ENCODE measurements around the gene ASPSCR1.
A peak's percentile ranks its signal among the peaks of the same experiment; 100 is the strongest.
"Not testable (repeated sequence)": the region's sequence is repeated elsewhere in the genome, so short reads cannot be mapped to it uniquely, and the experiment has no call there.

The ASPSCR1 gene

DNA sequence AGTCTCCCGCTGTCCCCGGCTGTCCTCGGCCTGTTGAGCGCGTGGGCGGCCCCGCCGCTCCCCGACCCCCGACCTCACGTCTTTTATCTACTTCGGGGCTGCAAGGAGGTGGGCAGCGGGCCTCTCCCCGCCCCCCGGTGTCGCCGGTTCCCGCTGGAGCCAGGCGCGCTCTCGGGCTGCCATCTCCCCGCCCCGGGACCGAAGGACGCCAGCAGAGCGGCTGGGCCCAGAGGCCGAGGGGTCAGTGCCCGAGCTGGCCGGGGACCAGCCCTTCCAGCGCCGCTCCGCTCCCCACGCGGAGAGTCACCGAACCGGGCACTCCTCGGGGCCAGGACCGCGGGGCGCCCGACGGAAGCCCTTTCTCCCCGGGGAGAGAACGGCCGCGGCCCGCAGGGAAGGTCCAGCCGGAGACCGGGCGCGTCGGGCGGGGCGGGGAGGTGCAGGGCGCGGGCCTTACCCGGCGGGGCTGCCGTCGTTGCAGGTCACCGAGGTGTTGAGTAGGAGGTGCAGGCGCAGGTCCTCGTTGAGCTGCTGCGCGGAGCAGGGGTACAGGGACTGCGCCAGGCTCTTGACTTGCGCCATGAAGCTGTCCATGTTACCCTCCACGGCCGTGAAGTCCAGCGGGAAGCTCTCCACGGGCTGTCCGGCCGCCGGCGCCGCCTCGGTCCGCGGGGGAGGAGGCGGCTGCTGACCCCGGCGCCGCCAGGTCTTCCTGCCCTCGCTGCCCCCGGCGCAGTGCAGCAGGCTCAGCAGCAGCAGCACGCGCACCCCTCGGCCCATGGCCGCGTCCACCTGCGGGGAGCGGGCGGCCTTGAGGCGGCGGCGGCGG is 17.1 kb upstream of the ASPSCR1 start:
- no peak for DNase-seq (ENCODE audit: low read depth)

- no peak for DNase-seq (ENCODE audit: low read depth)
Measured at GRCh38 chr17:81961087-81961511, 16.3 kb upstream of the ASPSCR1 start, which contains the start of gene NOTUM. Gene NOTUM (minus strand): TSS chr17:81961187. CDS start chr17:81960909, 278 bp downstream.

GRCh38 chr17:81961521-81962498 is 15.6 kb upstream of the ASPSCR1 start:
- no peak for DNase-seq (ENCODE audit: low read depth)

DNA sequence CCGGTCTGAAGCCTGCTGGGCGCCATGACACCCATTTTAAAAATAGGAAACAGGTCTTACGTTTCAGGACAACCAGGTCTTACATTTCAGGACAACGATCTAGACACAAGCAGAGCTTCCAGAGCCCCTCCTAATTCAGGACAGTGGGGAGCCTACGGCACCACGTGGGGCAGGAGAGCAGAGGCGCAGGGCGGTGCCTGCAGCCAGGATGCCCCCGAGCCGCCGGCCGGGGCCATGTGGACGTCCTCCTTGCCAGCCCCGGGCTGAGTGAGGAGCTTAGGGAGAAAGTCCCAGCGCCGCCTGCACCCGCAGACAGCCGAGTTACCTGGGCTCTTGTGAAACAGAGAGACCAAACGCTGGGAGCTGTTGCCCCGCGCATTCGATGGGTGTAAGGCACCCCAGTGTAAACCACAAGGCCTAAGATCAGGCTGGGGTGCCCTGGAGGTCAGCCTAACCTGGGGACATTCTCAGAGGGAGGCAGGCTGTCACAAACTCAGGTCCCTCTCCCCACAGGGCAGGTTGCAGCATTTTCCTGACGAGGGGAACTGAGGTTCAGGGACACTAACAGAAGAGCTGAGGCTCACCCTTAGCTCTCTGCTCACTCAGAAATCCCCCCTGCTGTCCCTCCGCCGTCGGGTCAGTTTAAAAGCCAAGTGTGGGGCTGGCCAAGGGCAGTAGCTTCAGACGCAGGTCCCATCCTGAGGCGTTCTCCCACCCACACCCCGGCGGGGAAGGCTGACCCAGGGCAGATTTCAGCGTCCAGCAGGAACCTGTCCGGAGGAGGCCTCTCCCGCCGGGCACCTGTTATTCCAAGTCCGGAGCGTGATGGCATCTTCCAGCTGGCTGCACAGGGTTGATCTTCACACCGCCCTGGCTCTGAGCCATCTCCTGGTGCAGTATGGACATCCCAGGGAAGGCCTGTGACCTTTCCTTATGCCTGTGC is 14.7 kb upstream of the ASPSCR1 start:
- no peak for DNase-seq (ENCODE audit: low read depth)

- no peak for DNase-seq (ENCODE audit: low read depth)
Measured at GRCh38 chr17:81964081-81964849, 13.2 kb upstream of the ASPSCR1 start.

DNA sequence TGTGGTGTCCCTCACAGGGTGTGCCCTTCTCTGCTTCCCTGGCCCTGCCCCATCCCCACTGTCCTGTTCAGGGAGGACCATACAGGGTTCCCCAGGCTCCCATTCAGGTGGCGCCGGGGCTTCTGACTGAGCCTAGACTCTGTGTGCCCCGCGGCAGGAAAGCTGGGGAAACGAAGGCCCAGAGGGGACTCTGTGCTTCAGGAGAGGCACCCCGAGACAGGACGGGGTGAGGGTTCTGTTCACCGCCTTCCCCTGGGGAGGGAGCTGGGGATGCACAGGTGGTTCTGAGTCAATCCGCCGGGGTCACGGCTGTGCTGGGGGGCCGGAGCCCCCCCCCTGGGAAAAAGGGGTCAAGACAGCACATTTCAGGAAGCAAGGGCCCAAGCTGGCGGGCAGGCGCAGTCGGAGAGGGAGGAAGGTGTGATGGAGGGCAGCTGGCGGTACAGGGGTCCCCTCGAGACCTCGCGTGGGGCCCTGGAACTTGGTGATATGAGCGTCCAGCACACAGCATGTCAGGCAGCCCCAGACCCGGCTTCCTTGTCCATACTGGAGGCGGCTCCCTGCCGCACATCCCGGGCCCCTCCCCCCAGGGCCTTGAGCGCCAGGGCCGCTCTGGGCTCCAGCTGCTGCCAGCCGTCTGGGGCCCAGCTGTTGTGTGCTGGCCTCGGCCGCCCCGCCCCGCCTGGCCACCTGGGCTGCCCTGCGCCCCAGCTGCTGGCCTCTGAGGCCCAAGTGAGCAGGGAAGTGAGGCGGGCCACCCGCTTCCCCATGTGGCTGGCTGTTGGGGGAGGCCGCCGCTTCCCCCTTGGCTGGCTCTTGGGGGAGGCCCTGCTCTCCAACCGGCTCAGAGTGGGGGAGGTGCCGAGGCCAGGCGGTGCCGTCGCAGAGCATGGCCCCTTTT is 10.8 kb upstream of the ASPSCR1 start:
- DNase-seq (ENCODE audit: low read depth): no peak

GRCh38 chr17:81967244-81967532 is 10.2 kb upstream of the ASPSCR1 start:
- DNase-seq (ENCODE audit: low read depth): no peak

- DNase-seq (ENCODE audit: low read depth): peak; percentile 61
Measured at GRCh38 chr17:81967533-81968395, 9.7 kb upstream of the ASPSCR1 start.

GRCh38 chr17:81968396-81968745 is 9.1 kb upstream of the ASPSCR1 start:
- DNase-seq (ENCODE audit: low read depth): no peak

DNA sequence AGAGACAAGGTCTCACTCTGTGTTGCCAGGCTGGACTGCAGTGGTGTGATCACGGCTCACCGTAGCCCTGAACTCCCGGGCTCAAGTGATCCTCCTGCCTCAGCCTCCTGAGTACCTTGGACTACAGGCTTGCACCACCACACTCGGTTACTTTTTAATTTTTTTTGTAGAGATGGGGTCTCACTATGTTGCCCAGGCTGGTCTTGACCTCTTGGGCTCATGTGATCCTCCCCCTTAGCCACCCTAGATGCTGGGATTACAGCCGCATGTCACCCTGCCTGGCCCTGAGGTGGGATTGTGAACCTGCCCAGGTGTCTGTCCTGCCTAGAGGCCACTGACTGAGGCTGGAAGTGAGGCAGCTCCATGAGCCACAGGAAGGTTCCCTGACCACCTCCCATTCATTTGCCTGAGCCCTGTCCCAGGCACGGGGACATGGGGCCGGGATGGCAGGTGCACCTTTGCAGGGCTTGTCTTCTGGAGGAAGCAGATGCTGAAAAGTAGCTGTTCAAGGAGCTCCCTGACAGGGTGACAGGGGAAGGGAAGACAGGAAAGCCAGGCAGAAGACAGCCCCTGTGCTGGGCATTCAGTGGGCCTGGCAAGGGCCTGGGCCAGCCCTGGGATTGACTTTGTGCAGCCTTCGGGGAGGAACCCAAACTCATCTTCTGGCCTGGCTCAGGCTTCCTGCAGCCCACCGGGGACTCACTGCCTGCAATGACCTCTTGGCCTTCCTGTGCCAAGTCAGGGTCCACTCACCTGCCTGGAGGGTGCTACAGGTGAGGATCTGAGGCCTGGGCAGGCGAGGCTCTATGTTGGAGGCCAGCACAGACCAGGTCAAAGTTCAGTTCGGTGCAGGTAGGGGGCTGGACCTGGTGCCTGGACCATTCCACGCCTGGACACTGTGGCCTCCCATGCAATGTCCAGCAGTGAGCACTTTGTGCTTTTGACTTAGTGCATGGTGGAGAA is 8.3 kb upstream of the ASPSCR1 start:
- no peak for DNase-seq (ENCODE audit: low read depth)

GRCh38 chr17:81973432-81973831 is 4.0 kb upstream of the ASPSCR1 start:
- no peak for DNase-seq (ENCODE audit: low read depth)

DNA sequence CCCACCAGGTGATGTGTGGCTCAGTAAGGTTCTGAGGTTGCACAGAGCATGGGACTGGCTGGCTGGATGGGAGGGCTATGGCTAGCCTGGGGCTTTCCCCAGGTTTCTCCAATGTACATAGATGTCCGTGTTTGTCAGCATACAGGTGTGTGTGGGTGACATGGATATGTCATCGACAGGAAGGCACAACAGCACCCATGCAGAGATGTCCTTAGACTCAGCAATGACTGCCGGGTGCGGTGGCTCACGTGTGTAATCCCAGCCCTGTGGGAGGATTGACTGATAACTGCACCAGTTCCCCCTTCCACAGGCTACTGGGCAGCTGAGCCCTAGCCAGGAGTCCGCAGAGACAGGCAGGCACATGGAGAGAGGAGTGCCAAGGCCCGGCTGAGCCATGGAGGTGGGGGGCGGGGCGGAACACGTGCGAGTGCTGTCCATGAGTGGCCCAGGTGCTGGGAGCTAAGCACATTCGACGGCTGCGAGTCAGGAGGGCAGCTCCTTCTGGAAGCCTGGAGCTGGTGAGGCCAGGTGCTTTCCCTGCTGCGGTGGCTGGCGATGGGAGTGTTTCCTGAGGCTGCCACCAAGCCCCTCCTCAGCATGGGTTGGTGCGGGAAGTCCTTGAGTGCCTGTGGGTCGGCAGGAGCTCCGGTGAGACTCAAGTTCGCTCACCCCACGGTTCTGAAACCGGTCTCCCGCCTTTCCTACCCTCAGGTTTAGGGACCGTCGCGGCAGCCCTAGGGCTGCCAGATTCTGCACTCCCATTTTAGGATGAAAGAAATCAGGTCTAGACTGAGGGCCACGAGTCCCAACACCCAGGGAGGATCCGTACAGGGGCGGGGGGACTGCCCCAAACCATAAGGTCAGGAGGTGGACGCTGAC is 858 bp upstream of the ASPSCR1 start:
- DNase-seq (ENCODE audit: low read depth): no peak

DNA sequence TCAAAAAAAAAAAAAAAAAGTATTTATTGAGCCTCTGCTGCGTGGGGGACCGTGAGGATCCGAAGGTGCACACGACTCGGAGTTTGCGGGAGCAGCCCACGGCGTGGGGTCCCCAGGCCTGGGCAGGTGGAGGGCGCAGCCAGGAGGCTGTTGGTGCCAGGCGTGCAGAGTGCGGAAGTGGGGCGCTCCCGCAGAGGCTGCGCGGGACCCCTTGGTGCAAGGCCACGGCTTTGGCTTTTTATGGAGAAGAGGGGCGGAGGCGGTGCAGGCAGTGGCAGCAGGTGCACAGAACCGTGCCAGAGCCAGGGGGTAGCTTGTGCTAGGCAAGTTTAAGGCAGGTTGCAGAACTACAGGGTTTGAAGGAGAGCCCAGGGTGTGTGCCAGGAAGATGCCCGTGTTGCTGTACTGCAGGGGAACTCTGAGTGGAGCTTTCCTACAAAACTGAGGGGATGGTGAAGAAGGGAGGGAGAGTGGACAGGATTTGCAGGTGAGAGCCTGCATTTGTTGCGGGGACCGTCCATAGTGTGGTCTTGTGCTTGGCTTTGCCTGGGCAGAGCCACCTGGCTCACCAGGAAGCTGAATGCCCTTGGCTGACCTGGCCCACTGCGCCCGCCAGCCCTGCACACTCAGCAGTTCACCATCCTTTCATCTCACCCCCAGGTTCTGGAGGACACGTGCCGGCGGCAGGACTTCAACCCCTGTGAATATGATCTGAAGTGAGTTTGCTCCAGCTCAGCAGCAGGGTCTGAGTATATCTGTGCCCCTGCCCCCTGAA is 1.3 kb downstream of the ASPSCR1 start:
- no peak for DNase-seq (ENCODE audit: low read depth)

DNA sequence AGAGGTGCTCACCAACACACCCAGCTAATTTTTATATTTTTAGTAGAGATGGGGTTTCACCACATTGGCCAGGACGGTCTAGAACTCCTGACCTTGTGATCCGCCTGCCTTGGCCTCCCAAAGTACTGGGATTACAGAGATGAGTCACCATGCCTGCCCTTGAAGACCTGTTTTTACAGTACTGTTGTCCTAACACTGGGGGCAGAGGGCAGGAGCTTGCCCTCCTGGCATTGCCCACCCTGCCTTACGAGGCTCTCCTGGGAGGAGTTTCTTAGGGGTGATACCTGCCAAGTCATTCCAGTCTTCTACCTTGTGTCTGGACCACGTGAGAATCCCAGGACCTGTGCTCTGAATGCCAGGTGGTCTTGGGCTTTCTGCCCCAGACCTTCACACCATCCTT is 2.7 kb downstream of the ASPSCR1 start:
- no peak for DNase-seq (ENCODE audit: low read depth)

DNA sequence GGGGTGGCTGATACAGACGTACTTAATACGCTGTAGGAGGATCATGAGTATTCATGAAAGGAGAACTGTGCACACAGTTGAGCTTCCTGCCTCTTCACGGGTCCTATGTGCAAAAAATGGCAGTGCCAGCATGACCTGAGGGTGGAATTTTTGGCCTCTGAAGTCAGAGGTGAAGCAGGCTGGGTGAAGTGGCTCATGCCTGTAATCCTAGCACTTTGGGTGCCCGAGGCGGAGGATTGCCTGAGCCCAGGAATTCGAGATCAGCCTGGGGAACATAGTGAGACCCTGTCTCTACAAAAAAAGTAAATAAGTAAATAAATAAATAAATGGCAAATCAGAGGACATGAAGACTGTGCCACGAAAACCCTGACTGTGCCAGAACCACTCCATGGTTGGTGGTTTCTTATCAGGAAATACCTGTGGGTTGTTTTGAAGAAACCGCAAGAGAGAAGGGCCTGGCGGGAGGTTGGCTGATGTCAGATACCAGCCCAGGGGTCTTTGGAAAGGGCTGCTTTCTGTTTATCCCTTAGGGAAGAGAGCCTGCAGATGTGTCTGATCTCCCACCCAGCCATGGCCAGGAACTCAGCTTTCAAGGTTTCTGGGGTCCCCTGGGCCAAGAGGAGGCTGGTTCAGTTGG is 3.4 kb downstream of the ASPSCR1 start:
- no peak for DNase-seq (ENCODE audit: low read depth)

DNA sequence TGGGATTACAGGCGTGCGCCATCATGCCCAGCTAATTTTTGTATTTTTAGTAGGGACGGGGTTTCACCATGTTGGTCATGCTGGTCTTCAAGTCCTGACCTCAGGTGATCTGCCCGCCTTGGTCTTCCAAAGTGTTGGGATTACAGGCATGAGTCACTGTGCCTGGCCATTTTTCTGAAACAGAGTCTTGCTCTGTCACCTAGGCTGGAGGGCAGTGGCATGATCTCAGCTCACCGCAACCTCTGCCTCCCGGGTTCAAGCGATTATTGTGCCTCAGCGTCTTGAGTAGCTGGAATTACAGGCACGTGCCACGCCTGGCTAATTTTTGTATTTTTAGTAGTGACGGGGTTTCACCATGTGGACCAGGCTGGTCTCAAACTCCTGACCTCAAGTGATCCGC is 4.1 kb downstream of the ASPSCR1 start:
- DNase-seq (ENCODE audit: low read depth): not testable (repeated sequence)

Data from iris pigment epithelial cell (primary cell).